GM12801 (cell line): ENCODE data around the gene MADCAM1.

Experiments
- TF ChIP-seq, protein P1 (sequence below): IDR thresholded peaks from one replicate; pipeline ENCODE4 v1.5.1; 2011; ENCODE audit warnings: control low read depth; ENCODE audit not compliant: insufficient read length; ENCODE audit errors: extremely low read depth

Gene MADCAM1

DNA sequence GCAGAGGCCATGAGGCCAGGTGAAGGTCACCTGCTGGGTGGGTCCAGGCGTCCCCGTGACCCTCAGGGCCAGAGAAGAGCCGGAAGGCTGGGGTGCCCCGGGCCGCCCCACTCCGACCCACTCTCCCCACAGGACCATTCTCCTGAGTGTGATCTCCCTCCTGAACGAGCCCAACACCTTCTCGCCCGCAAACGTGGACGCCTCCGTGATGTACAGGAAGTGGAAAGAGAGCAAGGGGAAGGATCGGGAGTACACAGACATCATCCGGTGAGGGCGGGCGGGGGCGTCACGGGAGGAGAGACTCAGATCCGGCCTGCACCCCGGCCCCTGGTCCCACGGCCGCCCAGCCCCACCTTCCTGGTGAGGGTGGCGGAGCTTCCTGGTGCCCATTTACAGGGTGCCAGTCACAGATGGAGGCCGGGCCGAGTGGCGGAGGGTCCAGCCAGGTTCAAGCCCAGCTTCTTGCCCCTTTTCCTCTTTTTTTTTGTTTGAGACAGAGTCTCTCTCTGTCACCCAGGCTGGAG, 40.7 kb downstream of the MADCAM1 start:
- TF ChIP-seq, protein P1, sequence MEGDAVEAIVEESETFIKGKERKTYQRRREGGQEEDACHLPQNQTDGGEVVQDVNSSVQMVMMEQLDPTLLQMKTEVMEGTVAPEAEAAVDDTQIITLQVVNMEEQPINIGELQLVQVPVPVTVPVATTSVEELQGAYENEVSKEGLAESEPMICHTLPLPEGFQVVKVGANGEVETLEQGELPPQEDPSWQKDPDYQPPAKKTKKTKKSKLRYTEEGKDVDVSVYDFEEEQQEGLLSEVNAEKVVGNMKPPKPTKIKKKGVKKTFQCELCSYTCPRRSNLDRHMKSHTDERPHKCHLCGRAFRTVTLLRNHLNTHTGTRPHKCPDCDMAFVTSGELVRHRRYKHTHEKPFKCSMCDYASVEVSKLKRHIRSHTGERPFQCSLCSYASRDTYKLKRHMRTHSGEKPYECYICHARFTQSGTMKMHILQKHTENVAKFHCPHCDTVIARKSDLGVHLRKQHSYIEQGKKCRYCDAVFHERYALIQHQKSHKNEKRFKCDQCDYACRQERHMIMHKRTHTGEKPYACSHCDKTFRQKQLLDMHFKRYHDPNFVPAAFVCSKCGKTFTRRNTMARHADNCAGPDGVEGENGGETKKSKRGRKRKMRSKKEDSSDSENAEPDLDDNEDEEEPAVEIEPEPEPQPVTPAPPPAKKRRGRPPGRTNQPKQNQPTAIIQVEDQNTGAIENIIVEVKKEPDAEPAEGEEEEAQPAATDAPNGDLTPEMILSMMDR: no peak

DNA sequence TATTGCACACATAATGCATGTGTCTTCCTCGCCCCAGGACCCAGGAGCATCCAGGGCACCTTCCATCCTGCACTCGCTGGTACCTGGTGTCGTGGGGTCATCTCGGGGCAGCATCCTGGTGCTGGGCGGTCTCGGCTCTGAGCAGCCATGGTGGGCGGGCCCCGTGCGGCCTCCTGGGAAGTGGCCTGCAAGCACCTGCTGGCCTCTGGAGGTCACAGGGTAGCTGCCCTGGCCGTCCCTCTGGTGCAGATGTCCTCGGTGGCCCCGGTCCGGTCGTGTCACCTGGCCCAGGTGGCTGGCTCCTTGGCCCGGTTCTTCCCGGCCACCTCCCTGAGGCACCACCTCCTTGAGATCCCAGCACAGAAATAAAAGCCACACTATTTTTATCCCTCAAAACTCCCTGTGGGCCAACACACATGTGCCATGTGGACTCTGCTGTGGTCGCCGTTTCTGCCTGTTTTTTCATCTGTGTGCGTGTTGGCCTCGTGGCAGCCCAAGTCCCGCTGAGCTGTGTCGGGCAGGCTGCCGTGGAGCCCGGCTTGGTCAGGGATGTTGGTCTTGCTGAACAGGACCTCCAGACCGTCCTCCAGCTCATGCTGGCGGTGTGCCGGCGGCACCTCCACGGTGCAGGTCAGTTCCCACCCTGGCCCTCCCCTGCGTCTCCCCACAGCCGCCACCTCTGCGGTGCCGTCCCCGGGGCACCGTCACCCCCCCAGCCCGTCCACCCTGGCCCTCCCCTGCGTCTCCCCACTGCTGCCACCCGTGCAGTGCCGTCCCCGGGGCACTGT, 42.5 kb downstream of the MADCAM1 start:
- TF ChIP-seq, protein P1: no peak

GRCh38 chr19:539429-540030, 43.2 kb downstream of the MADCAM1 start:
- TF ChIP-seq, protein P1: no peak

GRCh38 chr19:540867-541637, 44.8 kb downstream of the MADCAM1 start:
- TF ChIP-seq, protein P1: no peak

DNA sequence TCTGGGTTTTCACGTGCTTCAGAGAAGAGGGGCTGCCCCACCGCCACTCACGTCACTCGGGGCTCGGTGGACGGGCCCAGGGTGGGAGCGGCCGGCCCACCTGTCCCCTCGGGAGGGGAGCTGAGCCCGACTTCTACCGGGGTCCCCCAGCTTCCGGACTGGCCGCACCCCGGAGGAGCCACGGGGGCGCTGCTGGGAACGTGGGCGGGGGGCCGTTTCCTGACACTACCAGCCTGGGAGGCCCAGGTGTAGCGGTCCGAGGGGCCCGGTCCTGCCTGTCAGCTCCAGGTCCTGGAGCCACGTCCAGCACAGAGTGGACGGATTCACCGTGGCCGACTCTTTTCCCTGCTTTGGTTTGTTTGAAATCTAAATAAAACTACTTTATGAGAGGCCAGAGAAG, 45.4 kb downstream of the MADCAM1 start:
- TF ChIP-seq, protein P1: no peak

DNA sequence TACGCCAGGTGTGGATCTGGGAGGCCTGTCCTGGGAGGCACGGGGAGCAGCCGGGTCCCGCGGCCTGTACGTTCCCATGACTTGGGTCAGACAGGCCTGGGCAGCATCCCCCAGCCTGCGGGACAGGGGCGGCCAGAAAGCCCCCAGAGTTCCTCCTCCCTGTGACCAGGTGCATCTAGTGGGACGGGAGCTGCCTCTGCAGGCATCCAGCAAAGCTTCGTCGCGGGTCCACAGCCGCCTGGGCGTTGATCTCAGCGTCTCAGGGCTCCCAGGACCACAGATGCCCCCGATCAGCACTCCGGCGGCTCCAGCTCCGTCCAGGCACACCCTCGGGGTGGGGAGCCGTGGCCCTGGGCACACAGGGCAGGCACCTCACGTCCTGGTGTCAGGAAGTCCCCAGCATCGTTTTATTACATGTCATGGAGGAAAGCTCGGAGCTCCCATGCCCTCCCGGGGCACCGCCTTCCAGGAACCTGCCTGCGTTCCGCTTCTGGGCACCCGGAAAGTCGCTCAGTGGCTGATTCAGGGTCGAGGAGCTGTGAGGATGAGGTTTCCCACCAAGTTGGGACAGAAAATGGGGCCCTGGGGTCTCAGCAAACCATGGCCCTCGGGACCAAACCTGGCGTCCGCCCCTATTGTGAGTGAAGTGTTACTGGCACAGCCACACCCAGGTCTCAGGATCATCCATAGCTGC, 46.0 kb downstream of the MADCAM1 start:
- TF ChIP-seq, protein P1: no peak
